NCI-H774 (cell line): ENCODE results near the gene VEGFA.

ENCODE experiments used
- DNase-seq: peaks from one replicate; lab custom pipeline; 2025; lab: John Stamatoyannopoulos, UW

VEGFA gene

GRCh38 chr6:43821101-43821886 lies 51.3 kb downstream of the VEGFA start:
- no peak for DNase-seq

- DNase-seq = no peak
Observed at GRCh38 chr6:43823390-43823789, 53.4 kb downstream of the VEGFA start.

GRCh38 chr6:43823879-43824702 lies 54.1 kb downstream of the VEGFA start:
- no peak for DNase-seq

GRCh38 chr6:43824703-43825064 lies 54.7 kb downstream of the VEGFA start:
- DNase-seq = no peak

GRCh38 chr6:43825187-43826115 lies 55.4 kb downstream of the VEGFA start:
- no peak for DNase-seq

GRCh38 chr6:43826730-43827129 lies 56.7 kb downstream of the VEGFA start:
- no peak for DNase-seq

- DNase-seq = peak; percentile 35
Observed at GRCh38 chr6:43827898-43828297, 57.9 kb downstream of the VEGFA start.

- peak; percentile 5 for DNase-seq
Observed at GRCh38 chr6:43828711-43829110, 58.7 kb downstream of the VEGFA start.

- no peak for DNase-seq
Observed at GRCh38 chr6:43829470-43829869, 59.5 kb downstream of the VEGFA start.

- no peak for DNase-seq
Observed at GRCh38 chr6:43830775-43831174, 60.8 kb downstream of the VEGFA start.

- no peak for DNase-seq
Observed at GRCh38 chr6:43831191-43831590, 61.2 kb downstream of the VEGFA start.

GRCh38 chr6:43833223-43833995 lies 63.4 kb downstream of the VEGFA start:
- no peak for DNase-seq

GRCh38 chr6:43833996-43834390 lies 64.0 kb downstream of the VEGFA start:
- DNase-seq = no peak

- no peak for DNase-seq
Observed at GRCh38 chr6:43834528-43835155, 64.6 kb downstream of the VEGFA start.

GRCh38 chr6:43835872-43836419 lies 65.9 kb downstream of the VEGFA start:
- DNase-seq = no peak
